ENCODE data around the gene FAM43B. TPM values are rescaled to one million over a fixed set of nuclear protein-coding genes. Genes with fewer than 3 reads are reported as not detected.

The FAM43B gene
- total RNA-seq, 1 experiment from 2014 or later = not detected

- DNase-seq (ENCODE audit: extremely low read depth, low read depth) = no peak
Measured at GRCh38 chr1:20589331-20590278, 37.2 kb downstream of the FAM43B start.

- no peak for DNase-seq (ENCODE audit: extremely low read depth, low read depth)
Measured at GRCh38 chr1:20590306-20590777, 38.0 kb downstream of the FAM43B start.

GRCh38 chr1:20593756-20594155 is 41.4 kb downstream of the FAM43B start:
- DNase-seq (ENCODE audit: extremely low read depth, low read depth) = no peak

- DNase-seq (ENCODE audit: extremely low read depth, low read depth) = no peak
Measured at GRCh38 chr1:20594746-20595145, 42.4 kb downstream of the FAM43B start.

GRCh38 chr1:20596106-20596505 is 43.7 kb downstream of the FAM43B start:
- no peak for DNase-seq (ENCODE audit: extremely low read depth, low read depth)

- DNase-seq (ENCODE audit: extremely low read depth, low read depth) = no peak
Measured at GRCh38 chr1:20597650-20598049, 45.3 kb downstream of the FAM43B start.

GRCh38 chr1:20600156-20600555 is 47.8 kb downstream of the FAM43B start:
- DNase-seq (ENCODE audit: extremely low read depth, low read depth) = no peak

- DNase-seq (ENCODE audit: extremely low read depth, low read depth) = no peak
Measured at GRCh38 chr1:20601129-20601825, 48.9 kb downstream of the FAM43B start.

- no peak for DNase-seq (ENCODE audit: extremely low read depth, low read depth)
Measured at GRCh38 chr1:20602851-20603450, 50.6 kb downstream of the FAM43B start.

GRCh38 chr1:20603504-20604464 is 51.4 kb downstream of the FAM43B start:
- no peak for DNase-seq (ENCODE audit: extremely low read depth, low read depth)

Other genes with a start within 250 kb of the FAM43B start
- 2.0 and 2.2 TPM in 2 replicates for gene CAMK2N1, start 66.4 kb upstream of the FAM43B start, total RNA-seq (2014; rRNA removed; shearing (Covaris generic))
- 9.7 and 12.0 TPM in 2 replicates for gene MUL1, start 44.4 kb upstream of the FAM43B start, total RNA-seq (2014; rRNA removed; shearing (Covaris generic))
- 0.35 TPM in 1 of 2 replicates, not detected in the other for gene CDA, start 36.5 kb downstream of the FAM43B start, total RNA-seq (2014; rRNA removed; shearing (Covaris generic))
- gene PINK1, start 80.9 kb downstream of the FAM43B start, total RNA-seq (2014; rRNA removed; shearing (Covaris generic)) = 6.1 and 6.7 TPM in 2 replicates
- 275 and 282 TPM in 2 replicates for gene DDOST, start 108.8 kb downstream of the FAM43B start, total RNA-seq (2014; rRNA removed; shearing (Covaris generic))
- 0.25 and 0.46 TPM in 2 replicates for gene KIF17, start 165.4 kb downstream of the FAM43B start, total RNA-seq (2014; rRNA removed; shearing (Covaris generic))
- 0.87 and 0.92 TPM in 2 replicates for gene SH2D5, start 180.1 kb downstream of the FAM43B start, total RNA-seq (2014; rRNA removed; shearing (Covaris generic))
- gene HP1BP3, start 234.7 kb downstream of the FAM43B start, total RNA-seq (2014; rRNA removed; shearing (Covaris generic)) = 152 and 154 TPM in 2 replicates

All from NCI-H460 (cell line).